Activated CD8-positive, alpha-beta T cell treated with anti-CD3 and anti-CD28 coated beads for 36 hours (primary cell): ENCODE measurements around the gene SLC27A2. TPM values are rescaled to one million over a fixed set of nuclear protein-coding genes. Genes with fewer than 3 reads are reported as not detected.
A peak's percentile ranks its signal among the peaks of the same experiment; 100 is the strongest.

Source experiments
- ATAC-seq: fragments of 200-7000 bp; cut with Tn5 transposase; one replicate; pipeline ENCODE4 v1.10.0; 2021; ENCODE audit warnings: mild to moderate bottlenecking, moderate library complexity
- CTCF ChIA-PET: fragments of 350-600 bp; sonication (Branson Sonifier 250); formaldehyde crosslinking; loops from one replicate; lab custom pipeline; 2021; ENCODE audit warnings: antibody characterized with exemption; lab: Charles Lee
- POLR2A ChIA-PET: fragments of 350-600 bp; sonication (Branson Sonifier 250); formaldehyde crosslinking; loops from one replicate; lab custom pipeline; 2021; ENCODE audit warnings: antibody characterized with exemption; lab: Charles Lee
- DNase-seq: peaks from one replicate; pipeline ENCODE4 v3.0.0-alpha.2; 2020
- H3K27ac Mint-ChIP-seq: one replicate; pipeline ENCODE4 v1.8.0; 2021; ENCODE audit warnings: mild to moderate bottlenecking, mixed read lengths
- H3K27me3 Mint-ChIP-seq: one replicate; pipeline ENCODE4 v1.8.0; 2021; ENCODE audit warnings: mixed read lengths
- H3K36me3 Mint-ChIP-seq: one replicate; pipeline ENCODE4 v1.8.0; 2021; ENCODE audit warnings: low read depth, mixed read lengths
- H3K4me1 Mint-ChIP-seq: one replicate; pipeline ENCODE4 v1.8.0; 2021; ENCODE audit warnings: low read depth, mixed read lengths
- H3K4me3 Mint-ChIP-seq: one replicate; pipeline ENCODE4 v1.8.0; 2021; ENCODE audit warnings: mild to moderate bottlenecking, moderate library complexity, mixed read lengths
- H3K9me3 Mint-ChIP-seq: one replicate; pipeline ENCODE4 v1.8.0; 2021; ENCODE audit warnings: mixed read lengths
- intact Hi-C: fragments of 100-400 bp; cut with micrococcal nuclease; formaldehyde crosslinking; loops from one replicate; pipeline ENCODE4 v1.10.0; 2022
- total RNA-seq, 2 experiments: library from RNA; stranded (reverse); gene quantifications; one replicate each; pipeline ENCODE4 v1.2.3, GENCODE V29; 2021
- TF ChIP-seq, protein P1 (sequence below): fragments of 200-600 bp; IDR thresholded peaks from one replicate; pipeline ENCODE4 v1.8.0; 2022; ENCODE audit warnings: antibody characterized with exemption, mild to moderate bottlenecking

SLC27A2 gene
- total RNA-seq, 2 experiments from 2014 or later = 9.8 to 9.9 TPM

- peaks cover 9% of the 10 kb centered on the region for H3K4me1 Mint-ChIP-seq
- intact Hi-C loops = no loop called here
These were observed 38.6 kb upstream of the SLC27A2 start for GRCh38 chr15:50143255-50143860.

DNA sequence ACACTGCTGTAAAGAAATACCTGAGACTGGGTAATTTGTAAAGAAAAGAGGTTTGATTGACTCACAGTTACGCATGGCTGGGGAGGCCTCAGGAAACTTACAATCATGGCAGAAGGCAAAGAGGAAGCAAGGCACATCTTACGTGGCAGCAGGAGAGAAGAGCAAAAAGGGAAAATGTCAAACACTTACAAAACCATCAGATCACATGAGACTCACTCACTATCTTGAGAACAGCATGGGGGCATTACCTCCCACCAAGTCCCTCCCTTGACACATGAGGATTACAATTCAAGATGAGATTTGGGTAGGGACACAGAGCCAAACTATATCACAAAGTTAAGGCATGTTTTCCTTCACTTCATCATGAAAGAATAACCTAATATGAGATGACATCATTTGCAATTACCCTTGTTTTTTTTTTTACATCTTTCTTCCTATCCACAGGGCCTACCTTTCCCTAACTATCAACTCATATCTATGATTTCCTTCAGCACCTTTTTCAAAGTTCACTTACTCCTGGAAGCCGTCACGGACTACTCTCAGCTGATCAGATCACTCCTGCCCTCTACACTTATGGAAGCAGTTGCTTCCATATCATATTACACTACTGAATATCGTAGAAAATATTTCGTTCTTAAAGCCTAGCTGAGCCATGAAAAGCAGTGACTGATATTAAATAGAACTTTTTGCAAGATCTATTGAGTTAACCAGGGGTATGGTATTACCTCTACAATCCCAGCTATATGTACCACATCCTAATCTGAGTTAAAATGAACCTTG, 37.5 kb upstream of the SLC27A2 start:
- ChIA-PET POLR2A (interaction anchor here (0.7 kb wide), 1 partner anchor 81 kb away, joined by 3 read pairs; no protein-coding TSS in a partner anchor), CTCF (interaction anchor here (0.6 to 2.1 kb wide), 13 partner anchors 10 to 1285 kb away, joined by 3 to 9 read pairs (median 4); no protein-coding TSS in a partner anchor)
- no peaks in the 10 kb centered on the region for H3K9me3 Mint-ChIP-seq
- H3K27ac Mint-ChIP-seq = peak overlapping the region; percentile 31
- H3K4me3 Mint-ChIP-seq = no peak overlapping the region
- ATAC-seq = peak; percentile 27
- TF ChIP-seq, protein P1, sequence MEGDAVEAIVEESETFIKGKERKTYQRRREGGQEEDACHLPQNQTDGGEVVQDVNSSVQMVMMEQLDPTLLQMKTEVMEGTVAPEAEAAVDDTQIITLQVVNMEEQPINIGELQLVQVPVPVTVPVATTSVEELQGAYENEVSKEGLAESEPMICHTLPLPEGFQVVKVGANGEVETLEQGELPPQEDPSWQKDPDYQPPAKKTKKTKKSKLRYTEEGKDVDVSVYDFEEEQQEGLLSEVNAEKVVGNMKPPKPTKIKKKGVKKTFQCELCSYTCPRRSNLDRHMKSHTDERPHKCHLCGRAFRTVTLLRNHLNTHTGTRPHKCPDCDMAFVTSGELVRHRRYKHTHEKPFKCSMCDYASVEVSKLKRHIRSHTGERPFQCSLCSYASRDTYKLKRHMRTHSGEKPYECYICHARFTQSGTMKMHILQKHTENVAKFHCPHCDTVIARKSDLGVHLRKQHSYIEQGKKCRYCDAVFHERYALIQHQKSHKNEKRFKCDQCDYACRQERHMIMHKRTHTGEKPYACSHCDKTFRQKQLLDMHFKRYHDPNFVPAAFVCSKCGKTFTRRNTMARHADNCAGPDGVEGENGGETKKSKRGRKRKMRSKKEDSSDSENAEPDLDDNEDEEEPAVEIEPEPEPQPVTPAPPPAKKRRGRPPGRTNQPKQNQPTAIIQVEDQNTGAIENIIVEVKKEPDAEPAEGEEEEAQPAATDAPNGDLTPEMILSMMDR = no peak
- H3K36me3 Mint-ChIP-seq = no peaks in the 10 kb centered on the region
- no peaks in the 10 kb centered on the region for H3K27me3 Mint-ChIP-seq
- peaks cover 8% of the 10 kb centered on the region for H3K4me1 Mint-ChIP-seq
- intact Hi-C loops = no loop called here
- no peak for DNase-seq

More at GRCh38 chr15:50143255-50143860, 38.6 kb upstream of the SLC27A2 start:
- ATAC-seq = no peak
- Mint-ChIP-seq H3K27ac (no peak overlapping the region), H3K36me3 (no peaks in the 10 kb centered on the region), H3K27me3 (no peaks in the 10 kb centered on the region), H3K4me3 (no peak overlapping the region), H3K9me3 (no peaks in the 10 kb centered on the region)
- DNase-seq = no peak
- TF ChIP-seq, protein P1 = no peak
- POLR2A ChIA-PET = no interaction called here
- CTCF ChIA-PET = interaction anchor here (0.6 to 0.9 kb wide), 2 partner anchors 173 to 316 kb away, joined by 3 read pairs; no protein-coding TSS in a partner anchor

- H3K36me3 Mint-ChIP-seq = no peaks in the 10 kb centered on the region
- POLR2A ChIA-PET = no interaction called here
These were observed 36.5 kb upstream of the SLC27A2 start for GRCh38 chr15:50145451-50145872.

DNA sequence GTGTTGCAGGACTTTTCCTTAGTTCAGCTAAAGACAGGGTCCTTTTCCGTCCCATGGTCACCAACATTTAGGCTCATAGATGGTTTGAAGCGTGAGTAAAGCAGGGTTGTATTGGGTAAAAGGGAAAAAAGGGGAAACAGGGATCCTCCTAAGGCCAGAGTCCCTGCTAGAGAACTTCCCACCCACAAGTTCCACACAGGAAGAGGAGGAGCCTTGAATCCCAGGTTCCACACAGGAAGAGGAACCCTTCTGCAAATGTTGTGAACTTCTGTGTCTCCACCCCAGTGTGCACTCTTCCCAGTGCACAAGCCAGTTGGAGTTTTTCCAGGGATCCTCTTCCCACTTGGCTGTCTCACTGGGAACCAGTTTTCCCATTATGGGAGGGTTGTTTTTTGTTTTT, 35.4 kb upstream of the SLC27A2 start:
- Mint-ChIP-seq H3K36me3 (no peaks in the 10 kb centered on the region), H3K4me3 (no peak overlapping the region), H3K27me3 (no peaks in the 10 kb centered on the region), H3K4me1 (peaks cover 14% of the 10 kb centered on the region), H3K27ac (no peak overlapping the region), H3K9me3 (no peaks in the 10 kb centered on the region)
- POLR2A ChIA-PET = no interaction called here
- CTCF ChIA-PET = interaction anchor here (0.9 to 2.1 kb wide), 3 partner anchors 8 to 911 kb away, joined by 3 to 9 read pairs (median 9); no protein-coding TSS in a partner anchor
- TF ChIP-seq, protein P1 = no peak
- DNase-seq = no peak
- no peak for ATAC-seq
- intact Hi-C loops = no loop called here

More at GRCh38 chr15:50145451-50145872, 36.5 kb upstream of the SLC27A2 start:
- H3K27ac Mint-ChIP-seq = no peak overlapping the region
- CTCF ChIA-PET = interaction anchor here (0.6 to 2.1 kb wide), 18 partner anchors 9 to 1286 kb away, joined by 3 to 9 read pairs (median 4); no protein-coding TSS in a partner anchor
- TF ChIP-seq, protein P1 = peak; percentile 88
- peaks cover 13% of the 10 kb centered on the region for H3K4me1 Mint-ChIP-seq
- no peaks in the 10 kb centered on the region for H3K27me3 Mint-ChIP-seq
- no peaks in the 10 kb centered on the region for H3K9me3 Mint-ChIP-seq
- ATAC-seq (peak; percentile 64), DNase-seq (no peak)
- intact Hi-C loops = no loop called here
- H3K4me3 Mint-ChIP-seq = no peak overlapping the region
